ENCODE results near the gene ACO1.

Gene ACO1

GRCh38 chr9:32395510-32396216, 11.2 kb downstream of the ACO1 start:
- no peaks in the 10 kb centered on the region for H3K36me3 ChIP-seq (ENCODE audit: control insufficient read depth, insufficient read depth, low read length)
- no peak for TF ChIP-seq CTCF (IDR thresholded peaks at IDR 0.05; ENCODE audit: insufficient read depth, low read length, poor library complexity, severe bottlenecking)
- no peak for DNase-seq (ENCODE audit: extremely low read depth, insufficient read length)
- H3K4me3 ChIP-seq (replicated peaks; ENCODE audit: low read depth, low read length), result no peak overlapping the region
- H3K27me3 ChIP-seq (replicated peaks; ENCODE audit: control insufficient read depth, insufficient read depth, low read length), result no peaks in the 10 kb centered on the region

- H3K27me3 ChIP-seq (replicated peaks; ENCODE audit: control insufficient read depth, insufficient read depth, low read length), result no peaks in the 10 kb centered on the region
- H3K36me3 ChIP-seq (ENCODE audit: control insufficient read depth, insufficient read depth, low read length), result no peaks in the 10 kb centered on the region
- no peak for DNase-seq (ENCODE audit: extremely low read depth, insufficient read length)
- no peak overlapping the region for H3K4me3 ChIP-seq (replicated peaks; ENCODE audit: low read depth, low read length)
- no peak for TF ChIP-seq CTCF (IDR thresholded peaks at IDR 0.05; ENCODE audit: insufficient read depth, low read length, poor library complexity, severe bottlenecking)
These were observed 13.8 kb downstream of the ACO1 start for GRCh38 chr9:32398207-32398606.

- no peak overlapping the region for H3K4me3 ChIP-seq (replicated peaks; ENCODE audit: low read depth, low read length)
These were observed 14.8 kb downstream of the ACO1 start for GRCh38 chr9:32399110-32399815.

GRCh38 chr9:32401488-32401887, 17.0 kb downstream of the ACO1 start:
- Histone ChIP-seq H3K36me3 (ENCODE audit: control insufficient read depth, insufficient read depth, low read length) (no peaks in the 10 kb centered on the region; the same call in 1 of the 2 replicates), H3K27me3 (replicated peaks; ENCODE audit: control insufficient read depth, insufficient read depth, low read length) (no peaks in the 10 kb centered on the region), H3K4me3 (replicated peaks; ENCODE audit: low read depth, low read length) (no peak overlapping the region)
- TF ChIP-seq CTCF (IDR thresholded peaks at IDR 0.05; ENCODE audit: insufficient read depth, low read length, poor library complexity, severe bottlenecking), result no peak
- no peak for DNase-seq (ENCODE audit: extremely low read depth, insufficient read length)

More at GRCh38 chr9:32399110-32399815, 14.8 kb downstream of the ACO1 start:
- no peaks in the 10 kb centered on the region for H3K27me3 ChIP-seq (replicated peaks; ENCODE audit: control insufficient read depth, insufficient read depth, low read length)
- H3K36me3 ChIP-seq (ENCODE audit: control insufficient read depth, insufficient read depth, low read length), result no peaks in the 10 kb centered on the region
- DNase-seq (ENCODE audit: extremely low read depth, insufficient read length), result no peak
- no peak for TF ChIP-seq CTCF (IDR thresholded peaks at IDR 0.05; ENCODE audit: insufficient read depth, low read length, poor library complexity, severe bottlenecking)

- Histone ChIP-seq H3K4me3 (replicated peaks; ENCODE audit: low read depth, low read length) (no peak overlapping the region), H3K27me3 (replicated peaks; ENCODE audit: control insufficient read depth, insufficient read depth, low read length) (no peaks in the 10 kb centered on the region), H3K36me3 (ENCODE audit: control insufficient read depth, insufficient read depth, low read length) (no peaks in the 10 kb centered on the region; the same call in 1 of the 2 replicates)
- no peak for TF ChIP-seq CTCF (IDR thresholded peaks at IDR 0.05; ENCODE audit: insufficient read depth, low read length, poor library complexity, severe bottlenecking)
- no peak for DNase-seq (ENCODE audit: extremely low read depth, insufficient read length)
These were observed 19.3 kb downstream of the ACO1 start for GRCh38 chr9:32403567-32404260.
